LHCN-M2 (cell line): ENCODE measurements around the gene CAD. TPM values are rescaled to one million over a fixed set of nuclear protein-coding genes. Genes with fewer than 3 reads are reported as not detected.

Experiments
- DNase-seq: peaks from one replicate; pipeline ENCODE4 v3.0.0-alpha.2; 2012; ENCODE audit warnings: low read depth
- total RNA-seq: library from RNA; depleted of rRNA; stranded (reverse); fragments of >200 nt; gene quantifications from 2 replicates; pipeline ENCODE4 v1.2.3, GENCODE V29; 2014

The CAD gene
- total RNA-seq, 1 experiment from 2014 or later = 44.5 TPM

- no peak for DNase-seq
Observed at GRCh38 chr2:27223416-27223815, 6.2 kb downstream of the CAD start.

GRCh38 chr2:27225526-27225925, 8.4 kb downstream of the CAD start:
- no peak for DNase-seq

GRCh38 chr2:27227501-27227900, 10.3 kb downstream of the CAD start:
- DNase-seq = no peak

GRCh38 chr2:27231921-27232320, 14.8 kb downstream of the CAD start:
- DNase-seq = no peak

- DNase-seq = no peak
Observed at GRCh38 chr2:27233341-27233740, 16.2 kb downstream of the CAD start.

- DNase-seq = no peak
Observed at GRCh38 chr2:27236136-27236535, 19.0 kb downstream of the CAD start.

- DNase-seq = no peak
Observed at GRCh38 chr2:27236626-27237025, 19.5 kb downstream of the CAD start.

GRCh38 chr2:27237341-27237945, 20.3 kb downstream of the CAD start:
- no peak for DNase-seq

- no peak for DNase-seq
Observed at GRCh38 chr2:27238976-27239375, 21.8 kb downstream of the CAD start.

- no peak for DNase-seq
Observed at GRCh38 chr2:27240406-27240805, 23.2 kb downstream of the CAD start.

- DNase-seq = peak; percentile 71
Observed at GRCh38 chr2:27241761-27242613, 24.8 kb downstream of the CAD start.

GRCh38 chr2:27242614-27242951, 25.4 kb downstream of the CAD start:
- no peak for DNase-seq

GRCh38 chr2:27243391-27244130, 26.4 kb downstream of the CAD start:
- DNase-seq = no peak

- DNase-seq = no peak
Observed at GRCh38 chr2:27245116-27245515, 27.9 kb downstream of the CAD start.

GRCh38 chr2:27245626-27246025, 28.5 kb downstream of the CAD start:
- DNase-seq = no peak

- DNase-seq = no peak
Observed at GRCh38 chr2:27247893-27248292, 30.7 kb downstream of the CAD start.

GRCh38 chr2:27249159-27249890, 32.2 kb downstream of the CAD start:
- DNase-seq = no peak

- DNase-seq = peak; percentile 18
Observed at GRCh38 chr2:27249891-27250651, 32.9 kb downstream of the CAD start.

- no peak for DNase-seq
Observed at GRCh38 chr2:27250652-27251379, 33.6 kb downstream of the CAD start.

- DNase-seq = no peak
Observed at GRCh38 chr2:27251766-27252165, 34.6 kb downstream of the CAD start.
